ENCODE results near the gene CCSER1. TPM values are rescaled to one million over a fixed set of nuclear protein-coding genes. Genes with fewer than 3 reads are reported as not detected.

CCSER1 gene
- total and polyA plus RNA-seq, 2 experiments from 2014 or later, result not detected

DNA sequence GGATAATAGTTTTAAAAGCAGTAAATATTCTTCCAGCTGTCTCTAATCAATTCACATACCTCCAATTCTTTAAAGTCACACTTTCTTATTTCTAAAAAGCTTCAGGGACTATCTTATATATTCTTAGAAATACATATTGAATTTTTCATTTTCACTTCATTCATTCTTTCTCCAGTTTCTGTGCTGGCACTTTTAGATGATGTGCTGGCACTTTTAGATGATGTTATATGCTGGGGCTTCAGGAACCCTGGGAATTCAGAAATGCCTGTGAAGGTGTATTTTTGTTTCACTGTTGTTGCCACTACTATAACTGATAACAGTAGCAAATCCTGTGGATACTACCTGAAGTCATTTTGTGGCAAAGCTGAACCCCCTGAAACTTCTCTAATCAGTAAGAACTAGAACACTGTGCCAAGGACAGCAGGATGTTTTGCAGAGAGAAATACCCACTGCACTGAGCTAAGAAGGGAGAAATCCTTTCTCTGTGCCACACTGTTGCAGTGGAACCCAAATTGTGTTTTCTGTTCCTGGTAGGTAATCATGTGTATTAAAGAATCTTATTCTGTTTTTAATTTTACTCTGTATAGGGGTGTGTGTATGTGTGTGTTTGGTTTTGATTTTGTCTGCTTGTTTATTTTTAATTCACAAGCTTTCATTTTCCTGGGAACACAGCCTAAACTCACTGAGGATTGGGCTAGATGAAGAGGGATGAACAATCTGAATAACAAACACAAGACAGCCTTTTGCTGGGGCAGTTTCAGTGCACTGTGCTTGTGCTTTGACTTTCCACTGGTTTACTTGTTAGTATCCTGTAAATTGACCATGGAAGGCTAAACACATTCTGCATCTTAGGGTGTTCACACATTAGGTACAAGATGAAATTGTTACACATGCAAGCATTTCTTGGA, 898.3 kb downstream of the CCSER1 start:
- Histone ChIP-seq H3K9me3 (ENCODE audit: low read depth) (no peaks in the 10 kb centered on the region), H2AFZ (no peak overlapping the region), H3K9ac (no peak overlapping the region), H3K79me2 (ENCODE audit: insufficient read depth) (no peaks in the 10 kb centered on the region), H3K4me3 (no peak overlapping the region), H3K4me2 (ENCODE audit: unreplicated experiment) (no peak overlapping the region), H3K27ac (no peak overlapping the region), H3K36me3 (ENCODE audit: low read depth) (no peaks in the 10 kb centered on the region), H3K27me3 (replicated peaks; ENCODE audit: insufficient read depth) (no peaks in the 10 kb centered on the region), H3F3A (ENCODE audit: insufficient read depth) (no peaks in the 10 kb centered on the region), H3K4me1 (ENCODE audit: insufficient read depth) (no peaks in the 10 kb centered on the region), H3K9me2 (ENCODE audit: insufficient read depth) (no peaks in the 10 kb centered on the region), H4K20me1 (ENCODE audit: insufficient read depth) (no peaks in the 10 kb centered on the region)
- in situ Hi-C loops (cut with MboI), result no loop called here
- no peak for TF ChIP-seq EZH2 (IDR thresholded peaks at IDR 0.05; ENCODE audit: insufficient read depth, poor library complexity, severe bottlenecking)
- no peak for DNase-seq

DNA sequence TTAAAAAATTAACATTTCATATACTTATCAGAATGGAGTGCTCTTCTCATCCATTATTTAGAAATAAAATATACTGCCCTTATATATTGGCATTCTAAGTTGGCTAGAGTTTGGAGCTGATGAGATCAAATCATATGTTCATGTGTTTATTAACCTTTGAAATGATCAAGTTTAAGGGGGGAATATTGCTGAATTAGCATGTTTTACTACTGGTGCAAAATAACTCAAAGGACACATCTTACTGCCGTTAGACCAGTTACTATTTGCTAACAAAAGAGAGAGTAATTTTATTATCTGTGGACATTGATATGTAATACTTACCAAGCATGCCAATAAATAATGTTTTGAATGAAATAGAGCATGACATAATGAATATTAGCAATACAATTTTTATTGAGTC, 901.0 kb downstream of the CCSER1 start:
- Histone ChIP-seq H3K4me2 (ENCODE audit: unreplicated experiment) (no peak overlapping the region), H3K4me1 (ENCODE audit: insufficient read depth) (no peaks in the 10 kb centered on the region), H4K20me1 (ENCODE audit: insufficient read depth) (no peaks in the 10 kb centered on the region), H3K27ac (no peak overlapping the region), H3K36me3 (ENCODE audit: low read depth) (no peaks in the 10 kb centered on the region), H3K27me3 (replicated peaks; ENCODE audit: insufficient read depth) (no peaks in the 10 kb centered on the region), H3K9me2 (ENCODE audit: insufficient read depth) (no peaks in the 10 kb centered on the region), H3K9ac (no peak overlapping the region), H3K79me2 (ENCODE audit: insufficient read depth) (no peaks in the 10 kb centered on the region), H3K9me3 (ENCODE audit: low read depth) (no peaks in the 10 kb centered on the region), H3F3A (ENCODE audit: insufficient read depth) (no peaks in the 10 kb centered on the region), H2AFZ (no peak overlapping the region), H3K4me3 (no peak overlapping the region)
- 25 to 42% methylated on average over 1 of the region's 1 CpG for WGBS, 2 experiments (ENCODE audit: low coverage in 1 of 2, low lambda C conversion rate in 2 of 2, missing lambda C conversion rate in 2 of 2)
- DNase-seq, result no peak
- in situ Hi-C loops (cut with MboI), result no loop called here
- TF ChIP-seq EZH2phosphoT487 (IDR thresholded peaks at IDR 0.05; ENCODE audit: insufficient read depth, low read depth) (no peak), EZH2 (IDR thresholded peaks at IDR 0.05; ENCODE audit: insufficient read depth, poor library complexity, severe bottlenecking) (no peak)

DNA sequence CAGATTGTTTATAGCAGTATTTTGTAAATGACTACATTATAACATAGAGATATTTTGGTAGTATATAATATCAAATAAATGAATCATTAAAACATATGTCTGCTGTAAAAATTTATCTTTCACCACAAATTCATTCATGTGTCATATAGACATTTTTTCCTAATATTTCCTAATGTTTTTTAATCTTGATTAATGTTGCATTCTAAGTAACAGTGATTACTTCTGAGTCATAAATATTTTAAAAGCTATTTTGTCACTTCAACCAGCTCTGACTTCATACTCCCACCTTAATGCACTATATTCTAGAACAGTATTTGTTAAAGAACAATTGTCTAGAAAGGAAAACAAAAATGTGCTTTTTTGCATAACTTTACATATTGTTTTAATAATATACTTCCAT, 904.6 kb downstream of the CCSER1 start:
- no peak overlapping the region for H3K27ac ChIP-seq
- no peak for DNase-seq
- in situ Hi-C loops (cut with MboI), result no loop called here

DNA sequence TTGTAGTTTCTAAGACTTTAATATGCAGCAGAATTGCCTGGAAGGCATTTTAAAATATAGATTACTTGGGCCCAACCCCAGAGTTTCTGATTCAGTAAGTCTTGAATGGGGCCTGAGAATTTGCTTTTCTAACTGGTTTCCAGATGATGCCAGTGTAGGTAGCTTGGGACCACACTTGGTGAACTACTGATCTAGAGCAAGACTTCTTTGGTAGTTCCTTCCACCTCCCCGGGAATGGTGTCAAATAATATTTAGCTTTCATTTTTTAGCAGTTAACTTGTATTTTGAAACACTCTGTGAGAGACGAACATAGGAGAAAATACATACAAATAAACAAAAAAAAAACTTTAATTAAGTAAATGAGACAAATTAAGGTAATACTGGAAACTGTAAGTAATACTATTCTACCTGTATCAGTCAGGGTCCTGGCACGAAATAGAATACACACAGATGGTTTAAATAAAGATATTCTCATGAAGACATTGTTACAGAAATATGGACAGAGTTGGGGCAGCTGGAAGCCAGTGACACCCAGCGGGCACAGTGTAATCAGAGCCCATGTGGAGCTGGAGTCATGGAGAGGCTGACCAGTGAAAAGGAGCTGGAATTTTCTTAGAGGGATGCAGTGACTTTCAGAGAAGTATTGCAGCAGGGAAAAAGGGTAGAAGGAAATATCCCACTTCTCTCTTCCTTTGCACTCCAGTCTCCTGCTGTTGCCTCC, 905.7 kb downstream of the CCSER1 start:
- H3K4me3 ChIP-seq, result no peak overlapping the region
- no peak for DNase-seq
- no peaks in the 10 kb centered on the region for H3F3A ChIP-seq (ENCODE audit: insufficient read depth)
- H3K9me2 ChIP-seq (ENCODE audit: insufficient read depth), result no peaks in the 10 kb centered on the region
- in situ Hi-C loops (cut with MboI), result no loop called here
- 3 to 6% methylated on average over 4 of the region's 4 CpGs for WGBS, 2 experiments (ENCODE audit: low coverage in 1 of 2, low lambda C conversion rate in 2 of 2, missing lambda C conversion rate in 2 of 2)
- no peaks in the 10 kb centered on the region for H3K36me3 ChIP-seq (ENCODE audit: low read depth)
- no peaks in the 10 kb centered on the region for H4K20me1 ChIP-seq (ENCODE audit: insufficient read depth)
- TF ChIP-seq EZH2 (IDR thresholded peaks at IDR 0.05; ENCODE audit: insufficient read depth, poor library complexity, severe bottlenecking), result no peak
- no peak for TF ChIP-seq EZH2phosphoT487 (IDR thresholded peaks at IDR 0.05; ENCODE audit: insufficient read depth, low read depth)
- no peaks in the 10 kb centered on the region for H3K27me3 ChIP-seq (replicated peaks; ENCODE audit: insufficient read depth)
- no peak overlapping the region for H3K27ac ChIP-seq
- no peak overlapping the region for H2AFZ ChIP-seq
- H3K4me1 ChIP-seq (ENCODE audit: insufficient read depth), result no peaks in the 10 kb centered on the region
- H3K4me2 ChIP-seq (ENCODE audit: unreplicated experiment), result no peak overlapping the region
- H3K9me3 ChIP-seq (ENCODE audit: low read depth), result no peaks in the 10 kb centered on the region
- H3K9ac ChIP-seq, result no peak overlapping the region
- H3K79me2 ChIP-seq (ENCODE audit: insufficient read depth), result no peaks in the 10 kb centered on the region

More for the DNA sequence above, 904.6 kb downstream of the CCSER1 start:
- no peak overlapping the region for H3K9ac ChIP-seq
- no peaks in the 10 kb centered on the region for H3K4me1 ChIP-seq (ENCODE audit: insufficient read depth)
- H3K4me2 ChIP-seq (ENCODE audit: unreplicated experiment), result no peak overlapping the region
- H3K36me3 ChIP-seq (ENCODE audit: low read depth), result no peaks in the 10 kb centered on the region
- TF ChIP-seq EZH2phosphoT487 (IDR thresholded peaks at IDR 0.05; ENCODE audit: insufficient read depth, low read depth), result no peak
- TF ChIP-seq EZH2 (IDR thresholded peaks at IDR 0.05; ENCODE audit: insufficient read depth, poor library complexity, severe bottlenecking), result no peak
- H2AFZ ChIP-seq, result no peak overlapping the region
- H3K9me3 ChIP-seq (ENCODE audit: low read depth), result no peaks in the 10 kb centered on the region
- no peak overlapping the region for H3K4me3 ChIP-seq
- H4K20me1 ChIP-seq (ENCODE audit: insufficient read depth), result no peaks in the 10 kb centered on the region
- H3K27me3 ChIP-seq (replicated peaks; ENCODE audit: insufficient read depth), result no peaks in the 10 kb centered on the region
- no peaks in the 10 kb centered on the region for H3K9me2 ChIP-seq (ENCODE audit: insufficient read depth)
- no peaks in the 10 kb centered on the region for H3K79me2 ChIP-seq (ENCODE audit: insufficient read depth)
- no peaks in the 10 kb centered on the region for H3F3A ChIP-seq (ENCODE audit: insufficient read depth)

Measured in GM23248 (cell line).